Measurements from ENCODE around the gene WSB2.
"Not testable (repeated sequence)": the region's sequence is repeated elsewhere in the genome, so short reads cannot be mapped to it uniquely, and the experiment has no call there.

WSB2 gene

DNA sequence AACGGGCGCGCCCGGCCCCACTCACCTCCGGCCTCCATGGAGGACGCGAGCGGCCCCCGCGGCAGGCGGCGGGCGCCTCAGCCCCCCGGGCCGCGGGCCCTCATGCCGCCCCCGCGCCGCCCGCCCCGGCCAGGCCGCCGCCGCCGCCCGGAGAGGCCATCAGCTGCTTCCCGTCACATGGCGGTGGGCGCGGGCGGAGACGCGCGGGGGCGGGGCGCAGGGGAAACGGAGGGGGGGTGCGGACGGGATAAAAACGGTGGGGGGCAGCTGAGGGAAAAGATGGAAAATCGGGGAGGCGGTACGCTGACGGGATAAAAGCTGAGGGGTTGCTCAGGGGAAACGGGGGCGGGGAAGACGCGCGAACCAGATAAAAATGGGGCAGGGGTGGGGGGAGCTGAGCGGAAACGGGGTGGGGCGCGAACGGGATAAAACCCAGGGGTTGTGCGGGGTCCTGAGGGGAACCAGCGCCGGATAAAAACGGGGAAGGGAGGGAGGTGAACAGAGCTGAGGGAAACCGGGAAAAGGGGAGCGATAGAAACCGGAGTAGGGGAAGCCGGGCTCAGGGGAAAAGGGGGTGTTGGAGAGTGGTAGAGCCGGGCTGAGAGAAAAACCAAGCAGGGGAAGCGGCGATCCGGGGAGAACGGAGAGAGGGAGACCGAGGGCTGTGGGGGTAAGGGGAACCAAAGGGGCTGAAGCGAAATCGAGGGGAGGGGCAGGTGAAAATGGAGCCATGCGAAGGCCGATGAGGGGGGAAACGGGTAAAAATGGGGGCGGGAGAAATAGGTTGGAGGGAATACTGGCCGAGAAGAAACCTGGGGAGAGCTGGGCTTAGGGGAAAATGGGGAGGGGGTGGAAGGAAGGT lies at the start of gene WSB2:
Gene WSB2 (minus strand): TSS at position 169 of the 862 bp plus-strand sequence. CDS start 131 bp downstream, at position 38.
- peak; percentile 40 for DNase-seq (ENCODE audit: low spot score)

- DNase-seq (ENCODE audit: low spot score): no peak
Observed at GRCh38 chr12:118109088-118109487, 48.1 kb upstream of the WSB2 start.

GRCh38 chr12:118107694-118108093 lies 46.7 kb upstream of the WSB2 start:
- DNase-seq (ENCODE audit: low spot score): no peak

GRCh38 chr12:118107011-118107410 lies 46.0 kb upstream of the WSB2 start:
- no peak for DNase-seq (ENCODE audit: low spot score)

GRCh38 chr12:118103601-118104382 lies 42.8 kb upstream of the WSB2 start, which contains the start of gene VSIG10:
VSIG10 (minus strand) TSS chr12:118104011; CDS start chr12:118103671, 340 bp downstream.
- DNase-seq (ENCODE audit: low spot score): no peak

DNA sequence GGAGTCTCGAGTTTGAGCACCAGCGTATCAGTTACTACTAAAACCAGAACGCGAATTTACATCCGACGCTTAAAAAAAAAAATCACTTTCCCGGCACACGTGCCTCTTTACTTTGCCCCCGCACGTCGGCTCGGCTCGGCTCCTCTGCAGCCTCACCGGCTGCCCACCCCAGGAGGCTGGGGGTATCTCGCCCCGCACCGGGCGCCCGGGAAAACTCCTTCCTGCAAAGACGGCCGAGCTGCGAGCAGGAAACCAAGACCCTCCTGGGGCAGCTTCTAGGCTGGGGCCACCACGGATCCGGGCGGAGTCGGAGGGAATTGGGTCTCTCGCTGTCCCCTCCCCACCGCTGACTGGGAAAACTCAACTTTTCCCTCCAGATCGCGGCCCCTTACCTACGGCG lies 42.2 kb upstream of the WSB2 start:
- DNase-seq (ENCODE audit: low spot score): no peak

- no peak for DNase-seq (ENCODE audit: low spot score)
Observed at GRCh38 chr12:118102609-118103008, 41.6 kb upstream of the WSB2 start.

GRCh38 chr12:118102070-118102469 lies 41.1 kb upstream of the WSB2 start:
- DNase-seq (ENCODE audit: low spot score): no peak

DNA sequence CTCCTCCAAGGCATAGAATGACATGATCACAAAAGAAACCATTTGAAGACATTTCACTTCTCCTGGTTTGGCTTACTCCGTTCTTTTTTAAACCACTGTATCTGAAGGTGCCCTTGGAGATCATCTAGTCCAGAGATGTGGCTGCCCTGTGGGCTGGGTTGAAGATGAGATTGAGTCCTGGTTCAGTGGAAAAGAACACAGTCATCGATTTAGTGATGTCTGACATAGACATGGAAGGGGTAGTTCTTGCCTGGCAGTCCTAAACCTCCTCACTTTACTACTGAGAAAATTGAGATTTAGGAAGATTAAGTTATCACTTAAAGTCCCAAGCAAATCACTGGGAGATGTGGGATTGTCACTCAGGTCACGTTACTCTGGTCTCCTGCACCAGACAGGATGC lies 40.1 kb upstream of the WSB2 start:
- DNase-seq (ENCODE audit: low spot score): no peak

DNA sequence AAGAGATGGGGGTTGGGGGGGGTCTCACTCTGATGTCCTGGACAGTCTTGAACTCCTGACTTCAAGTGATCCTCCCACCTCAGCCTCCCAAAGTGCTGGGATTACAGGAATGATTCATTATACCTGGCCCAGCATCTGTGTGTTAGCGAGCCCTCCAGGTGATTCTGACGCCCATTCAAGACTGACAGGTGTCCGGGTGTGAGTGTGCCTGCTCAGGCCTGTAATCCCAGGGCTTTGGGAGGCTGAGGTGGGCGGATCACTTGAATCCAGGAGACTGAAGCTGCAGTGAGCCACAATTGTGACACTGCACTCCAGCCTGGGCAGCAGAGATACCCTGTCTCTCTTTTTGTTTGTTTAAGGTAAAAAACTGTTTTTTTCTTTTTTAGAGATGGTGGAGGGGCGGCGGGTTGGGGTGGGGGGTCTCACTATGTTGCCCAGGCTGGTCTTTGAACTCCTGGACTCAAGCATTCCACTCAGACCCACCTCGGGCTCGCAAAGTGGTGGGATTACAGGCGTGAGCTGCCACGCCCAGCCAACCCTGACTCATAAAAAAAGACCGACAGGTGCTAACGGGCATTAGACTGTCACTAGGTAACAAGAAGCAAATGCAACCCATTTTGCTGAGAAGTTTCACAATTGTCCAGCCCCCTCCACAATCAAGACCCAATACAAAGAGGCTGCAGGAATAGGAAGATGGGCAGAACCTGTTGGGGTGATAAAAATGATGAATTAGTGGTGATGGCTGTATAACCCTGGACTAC lies 38.1 kb upstream of the WSB2 start:
- no peak for DNase-seq (ENCODE audit: low spot score)

GRCh38 chr12:118098401-118098800 lies 37.4 kb upstream of the WSB2 start:
- DNase-seq (ENCODE audit: low spot score): no peak

DNA sequence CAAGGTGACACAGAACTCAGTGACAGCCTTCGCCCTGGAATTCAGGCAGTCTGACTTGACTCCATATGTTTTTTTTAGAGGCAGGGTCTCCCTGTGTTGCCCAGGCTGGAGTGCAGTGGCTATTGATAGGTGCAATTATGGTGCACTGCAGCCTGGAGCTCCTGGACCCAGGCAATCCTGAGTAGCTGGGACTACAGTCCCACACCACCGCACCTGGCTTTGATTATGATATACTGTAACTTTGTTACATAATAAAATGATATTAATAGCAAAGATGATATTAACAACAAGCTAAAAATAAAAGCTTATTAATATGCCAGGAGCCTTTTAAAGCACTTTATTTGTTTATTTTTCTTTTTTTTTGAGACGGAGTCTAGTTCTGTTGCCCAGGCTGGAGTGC lies 33.1 kb upstream of the WSB2 start:
- no peak for DNase-seq (ENCODE audit: low spot score)

GRCh38 chr12:118089782-118090181 lies 28.8 kb upstream of the WSB2 start:
- DNase-seq (ENCODE audit: low spot score): no peak

DNA sequence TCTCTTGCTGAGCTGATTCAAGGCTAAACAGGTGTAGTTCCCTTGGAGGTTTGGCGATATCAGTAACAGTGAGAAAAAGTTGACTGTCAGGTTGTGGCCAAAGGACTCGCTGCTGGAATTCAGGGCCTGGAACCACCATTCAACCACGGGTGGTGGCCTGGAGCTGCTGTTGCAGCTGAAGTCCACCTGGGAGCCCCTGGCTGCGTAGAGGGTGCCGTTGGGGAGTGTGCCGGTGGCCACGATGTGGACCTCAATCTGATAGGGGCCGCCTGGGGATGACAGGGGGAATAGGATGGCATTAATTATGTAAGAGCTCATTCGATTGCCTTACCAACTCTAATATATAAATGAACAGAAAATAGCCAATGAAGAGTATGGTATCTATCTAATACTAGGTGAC lies 21.2 kb upstream of the WSB2 start:
- no peak for DNase-seq (ENCODE audit: low spot score)

DNA sequence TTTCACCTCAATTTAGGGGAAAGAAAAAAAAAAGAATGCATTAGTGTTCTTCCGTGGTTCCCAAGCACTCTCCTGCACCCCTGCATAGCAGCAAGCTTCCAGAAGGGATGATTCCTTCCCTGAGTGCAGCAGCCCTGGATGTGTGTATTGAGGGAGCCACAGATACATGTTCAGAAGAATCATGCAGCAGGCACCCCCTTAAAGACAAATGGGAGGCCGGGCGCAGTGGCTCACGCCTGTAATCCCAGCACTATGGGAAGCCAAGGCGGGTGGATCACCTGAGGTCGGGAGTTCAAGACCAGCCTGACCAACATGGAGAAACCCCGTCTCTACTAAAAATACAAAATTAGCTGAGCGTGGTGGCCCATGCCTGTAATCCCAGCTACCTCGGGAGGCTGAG lies 20.5 kb upstream of the WSB2 start:
- not testable (repeated sequence) for DNase-seq (ENCODE audit: low spot score)

- DNase-seq (ENCODE audit: low spot score): no peak
Observed at GRCh38 chr12:118073768-118074167, 12.8 kb upstream of the WSB2 start.

DNA sequence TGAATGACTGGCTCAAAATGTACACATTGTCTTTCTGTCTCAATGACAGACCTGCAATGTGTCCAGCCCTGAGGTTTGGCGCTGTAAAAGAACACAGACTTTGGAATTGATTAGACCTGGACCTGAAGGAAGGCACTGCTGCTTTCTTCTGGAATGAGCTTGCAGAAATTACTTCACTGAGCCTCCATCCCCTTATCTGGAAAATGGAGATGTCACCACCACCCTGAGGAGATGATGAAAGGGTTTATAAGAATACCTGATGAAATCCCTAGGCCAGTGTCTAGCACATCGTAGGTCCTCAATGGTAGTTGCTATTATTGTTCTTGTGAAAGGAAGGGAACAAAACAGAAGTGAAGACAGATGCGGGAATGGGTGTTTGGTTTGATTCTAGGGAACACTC lies 9.7 kb upstream of the WSB2 start:
- no peak for DNase-seq (ENCODE audit: low spot score)

- DNase-seq (ENCODE audit: low spot score): no peak
Observed at GRCh38 chr12:118068445-118068844, 7.5 kb upstream of the WSB2 start.

GRCh38 chr12:118065380-118065779 lies 4.4 kb upstream of the WSB2 start:
- no peak for DNase-seq (ENCODE audit: low spot score)

DNA sequence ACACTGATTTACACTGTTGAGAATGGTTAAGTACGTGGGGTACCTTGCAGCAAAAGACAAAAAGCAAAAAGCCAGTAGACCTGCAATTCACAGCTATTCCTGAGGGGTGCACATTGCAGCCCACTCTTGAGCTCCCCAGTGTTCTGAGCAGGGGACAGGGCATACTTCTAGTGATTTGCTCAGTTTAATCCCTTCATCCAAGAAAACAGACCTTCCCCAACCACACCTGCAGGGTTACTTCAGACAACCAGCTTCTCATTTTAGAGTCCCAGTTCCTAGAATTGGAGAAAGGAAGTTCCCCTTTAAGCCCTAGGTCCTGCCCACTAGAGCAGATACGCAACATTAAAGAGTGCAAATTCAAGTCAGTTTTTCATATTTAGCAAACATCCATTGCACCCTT lies 3.6 kb upstream of the WSB2 start:
- DNase-seq (ENCODE audit: low spot score): peak; percentile 19

DNA sequence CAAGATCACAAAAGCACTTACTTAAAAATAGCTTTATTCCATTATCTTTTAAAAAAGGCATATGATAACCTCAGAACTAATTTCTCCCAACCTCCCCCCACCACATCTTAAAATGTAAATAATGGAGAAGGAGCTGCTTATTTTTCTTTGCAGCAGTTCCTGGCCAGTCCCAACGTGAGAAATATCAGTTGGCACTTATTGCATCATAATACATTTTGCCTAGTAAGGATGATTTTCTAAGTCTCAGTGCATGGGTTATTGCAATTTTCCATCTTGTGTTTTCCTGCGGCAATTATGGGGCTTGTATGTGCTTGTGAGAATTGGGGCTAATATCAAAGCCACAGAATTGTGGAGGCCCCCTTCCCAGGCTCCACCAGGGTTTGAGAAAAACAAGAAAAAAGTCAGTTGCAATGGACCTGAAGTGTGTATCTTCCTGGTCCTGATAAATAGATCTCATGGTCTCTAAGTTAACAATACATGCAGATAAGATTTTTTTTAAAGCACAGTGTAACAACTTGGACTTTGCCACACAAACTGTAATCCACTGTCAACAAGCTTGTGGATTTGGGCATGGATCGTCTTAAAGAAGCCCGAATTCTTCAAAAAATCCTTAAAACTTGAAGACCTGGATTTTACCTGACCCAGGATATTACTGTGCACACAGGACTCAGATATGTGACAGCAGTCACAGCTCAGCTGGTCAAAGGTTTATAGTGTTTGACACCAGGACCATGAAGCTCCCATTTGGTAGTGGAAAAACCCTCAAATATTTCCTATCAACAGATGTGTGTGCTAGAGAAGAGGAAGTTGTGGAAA lies 2.8 kb upstream of the WSB2 start:
- no peak for DNase-seq (ENCODE audit: low spot score)

Data from CD4-positive, alpha-beta T cell treated with Interleukin-2 at 100 ng/mL for 4 hours (primary cell).